Measurements from ENCODE around the gene AGMO.
A peak's percentile ranks its signal among the peaks of the same experiment; 100 is the strongest.

Gene AGMO

DNA sequence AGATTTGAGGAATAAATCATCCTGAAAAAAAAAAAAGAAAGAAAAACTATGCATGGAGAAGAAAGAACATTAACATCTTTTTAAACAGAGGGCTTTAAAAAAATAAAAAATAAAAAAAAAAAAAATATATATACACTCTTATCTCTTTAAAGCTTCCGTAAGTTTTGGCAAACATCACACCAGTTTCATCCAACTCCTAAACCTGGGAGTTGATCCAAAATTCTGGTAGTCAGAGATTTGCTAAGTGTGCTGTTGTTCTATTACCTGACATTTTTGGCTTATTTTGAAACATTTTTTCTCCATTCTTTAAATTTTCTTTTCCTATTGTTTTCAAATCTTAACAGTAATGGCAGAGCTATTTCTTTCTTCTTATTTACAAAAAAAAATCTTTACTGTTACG lies 273.1 kb downstream of the AGMO start:
- Histone ChIP-seq H3K56ac (ENCODE audit: low read length) (no peak overlapping the region), H3K79me2 (ENCODE audit: control insufficient read depth, insufficient read depth, low read length) (no peaks in the 10 kb centered on the region), H2AK5ac (ENCODE audit: low read length) (no peak overlapping the region), H4K5ac (ENCODE audit: low read length) (no peak overlapping the region), H4K8ac (ENCODE audit: low read depth, low read length) (no peak overlapping the region), H3K27ac (ENCODE audit: low read depth, low read length) (no peak overlapping the region), H3K4ac (ENCODE audit: low read depth, low read length) (no peak overlapping the region), H3K4me2 (ENCODE audit: low read length) (no peak overlapping the region), H3K4me1 (ENCODE audit: control insufficient read depth, low read depth, low read length) (no peaks in the 10 kb centered on the region), H3K23ac (ENCODE audit: low read length) (no peak overlapping the region), H2BK120ac (ENCODE audit: low read depth, low read length) (no peak overlapping the region), H2BK5ac (ENCODE audit: low read length) (no peak overlapping the region), H3K79me1 (ENCODE audit: low read length) (no peaks in the 10 kb centered on the region), H3K18ac (ENCODE audit: low read length) (no peak overlapping the region), H3K36me3 (ENCODE audit: control insufficient read depth, insufficient read depth, low read length) (no peaks in the 10 kb centered on the region), H2BK15ac (replicated peaks; ENCODE audit: low read depth) (no peak overlapping the region), H3K4me3 (ENCODE audit: low read length) (no peak overlapping the region), H3K27me3 (ENCODE audit: insufficient read depth, low read length, poor library complexity) (no peaks in the 10 kb centered on the region), H3K9ac (ENCODE audit: low read length) (no peak overlapping the region)
- 100% methylated on average over 1 of the region's 2 CpGs for WGBS (ENCODE audit: extremely low coverage, insufficient coverage, low lambda C conversion rate)
- no peak for DNase-seq

DNA sequence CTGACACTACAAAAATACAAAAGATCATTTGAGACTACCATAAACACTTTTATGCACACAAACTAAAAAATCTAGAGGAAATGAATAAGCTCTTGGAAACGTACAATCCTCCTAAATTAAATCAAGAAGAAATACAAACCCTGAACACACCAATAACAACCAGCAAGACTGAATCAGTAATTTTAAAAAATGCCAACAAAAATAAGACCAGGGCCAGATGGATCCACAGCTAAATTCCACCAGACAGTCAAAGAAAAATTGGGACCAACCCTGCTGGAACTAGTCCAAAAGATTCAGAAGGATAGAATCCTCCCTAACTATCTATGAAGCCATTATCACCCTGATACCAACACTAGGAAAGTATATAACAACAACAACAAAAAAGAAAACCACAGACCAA lies 277.4 kb downstream of the AGMO start:
- Histone ChIP-seq H3K27ac (ENCODE audit: low read depth, low read length) (no peak overlapping the region), H4K8ac (ENCODE audit: low read depth, low read length) (no peak overlapping the region), H3K56ac (ENCODE audit: low read length) (no peak overlapping the region), H3K18ac (ENCODE audit: low read length) (no peak overlapping the region), H3K4ac (ENCODE audit: low read depth, low read length) (no peak overlapping the region), H4K5ac (ENCODE audit: low read length) (no peak overlapping the region), H2AK5ac (ENCODE audit: low read length) (no peak overlapping the region), H3K79me2 (ENCODE audit: control insufficient read depth, insufficient read depth, low read length) (no peaks in the 10 kb centered on the region), H2BK15ac (replicated peaks; ENCODE audit: low read depth) (no peak overlapping the region), H3K4me3 (ENCODE audit: low read length) (no peak overlapping the region), H2BK120ac (ENCODE audit: low read depth, low read length) (no peak overlapping the region), H3K36me3 (ENCODE audit: control insufficient read depth, insufficient read depth, low read length) (no peaks in the 10 kb centered on the region), H3K23ac (ENCODE audit: low read length) (no peak overlapping the region), H3K9ac (ENCODE audit: low read length) (no peak overlapping the region), H2BK5ac (ENCODE audit: low read length) (no peak overlapping the region), H3K4me2 (ENCODE audit: low read length) (no peak overlapping the region), H3K27me3 (ENCODE audit: insufficient read depth, low read length, poor library complexity) (no peaks in the 10 kb centered on the region), H3K4me1 (ENCODE audit: control insufficient read depth, low read depth, low read length) (no peaks in the 10 kb centered on the region), H3K79me1 (ENCODE audit: low read length) (no peaks in the 10 kb centered on the region)
- DNase-seq: no peak
- no CpG with 5 or more reads among the region's 1 CpG for WGBS (ENCODE audit: extremely low coverage, insufficient coverage, low lambda C conversion rate)

DNA sequence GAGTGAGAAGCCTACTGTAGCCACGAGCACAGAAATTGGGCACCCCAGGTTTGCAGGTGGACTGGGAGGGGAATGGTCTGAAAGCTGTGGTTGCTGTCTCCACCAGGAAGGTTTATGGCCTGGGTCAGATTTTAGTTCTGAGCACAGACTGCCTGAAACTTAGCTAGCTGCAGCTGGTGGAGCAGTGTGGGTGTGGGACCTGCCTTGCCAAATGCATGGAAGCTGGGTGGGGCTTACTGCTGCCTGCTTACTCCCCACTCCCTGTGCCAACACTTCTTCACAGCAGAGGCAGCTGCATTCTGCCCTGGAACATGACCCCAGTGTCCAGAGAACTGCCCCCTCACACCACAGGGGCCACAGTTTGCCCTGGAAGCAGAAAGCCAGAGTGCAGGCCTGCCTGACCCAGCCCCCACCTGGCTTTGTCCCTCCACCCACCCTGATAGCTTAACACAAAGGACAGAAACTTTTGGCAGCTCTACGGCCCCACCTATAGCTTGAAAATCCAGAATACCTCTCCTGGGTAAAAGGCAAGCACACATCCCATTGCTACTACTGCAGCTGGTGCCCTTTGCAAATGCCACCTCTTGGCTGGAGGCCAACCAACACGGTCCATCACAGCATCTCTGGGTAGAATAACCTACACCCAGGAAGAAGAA lies 281.6 kb downstream of the AGMO start:
- H2BK5ac ChIP-seq (ENCODE audit: low read length): no peak overlapping the region
- H3K9ac ChIP-seq (ENCODE audit: low read length): no peak overlapping the region
- H3K79me2 ChIP-seq (ENCODE audit: control insufficient read depth, insufficient read depth, low read length): no peaks in the 10 kb centered on the region
- no CpG with 5 or more reads among the region's 3 CpGs for WGBS (ENCODE audit: extremely low coverage, insufficient coverage, low lambda C conversion rate)
- H3K4me3 ChIP-seq (ENCODE audit: low read length): no peak overlapping the region
- H2BK120ac ChIP-seq (ENCODE audit: low read depth, low read length): no peak overlapping the region
- H3K79me1 ChIP-seq (ENCODE audit: low read length): no peaks in the 10 kb centered on the region
- H3K27ac ChIP-seq (ENCODE audit: low read depth, low read length): no peak overlapping the region
- H3K56ac ChIP-seq (ENCODE audit: low read length): peak overlapping the region; percentile 64
- H4K8ac ChIP-seq (ENCODE audit: low read depth, low read length): no peak overlapping the region
- DNase-seq: peak; percentile 27
- no peaks in the 10 kb centered on the region for H3K27me3 ChIP-seq (ENCODE audit: insufficient read depth, low read length, poor library complexity)
- no peak overlapping the region for H3K23ac ChIP-seq (ENCODE audit: low read length)
- H2AK5ac ChIP-seq (ENCODE audit: low read length): no peak overlapping the region
- H3K4me1 ChIP-seq (ENCODE audit: control insufficient read depth, low read depth, low read length): no peaks in the 10 kb centered on the region
- no peak overlapping the region for H4K5ac ChIP-seq (ENCODE audit: low read length)
- no peaks in the 10 kb centered on the region for H3K36me3 ChIP-seq (ENCODE audit: control insufficient read depth, insufficient read depth, low read length)
- no peak overlapping the region for H3K18ac ChIP-seq (ENCODE audit: low read length)
- H2BK15ac ChIP-seq (replicated peaks; ENCODE audit: low read depth): no peak overlapping the region
- no peak overlapping the region for H3K4me2 ChIP-seq (ENCODE audit: low read length)
- H3K4ac ChIP-seq (ENCODE audit: low read depth, low read length): no peak overlapping the region

DNA sequence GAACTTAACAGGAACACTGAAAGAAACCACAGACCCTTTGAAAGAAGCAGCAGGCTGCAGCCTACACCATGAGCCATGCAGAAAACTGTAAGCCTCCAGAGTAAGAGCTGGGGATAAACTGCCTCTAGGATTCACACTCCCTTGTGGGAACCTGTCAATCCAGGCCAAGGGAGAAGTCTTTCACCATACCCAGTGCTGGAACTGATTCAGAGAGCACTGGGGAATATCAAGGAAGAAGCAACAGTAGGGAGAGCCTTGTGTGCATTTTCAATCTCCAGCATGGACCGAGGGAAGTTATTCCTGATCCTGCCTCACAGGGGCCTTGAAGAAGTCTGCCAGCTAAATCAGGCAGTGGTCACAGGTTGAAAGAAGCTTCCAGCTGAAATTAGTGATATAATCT lies 282.2 kb downstream of the AGMO start:
- H3K79me1 ChIP-seq (ENCODE audit: low read length): no peaks in the 10 kb centered on the region
- H3K23ac ChIP-seq (ENCODE audit: low read length): no peak overlapping the region
- no peak for DNase-seq
- no peaks in the 10 kb centered on the region for H3K27me3 ChIP-seq (ENCODE audit: insufficient read depth, low read length, poor library complexity)
- H3K56ac ChIP-seq (ENCODE audit: low read length): no peak overlapping the region
- H2BK120ac ChIP-seq (ENCODE audit: low read depth, low read length): no peak overlapping the region
- H3K4me3 ChIP-seq (ENCODE audit: low read length): no peak overlapping the region
- H3K36me3 ChIP-seq (ENCODE audit: control insufficient read depth, insufficient read depth, low read length): no peaks in the 10 kb centered on the region
- no peak overlapping the region for H2BK15ac ChIP-seq (replicated peaks; ENCODE audit: low read depth)
- H3K9ac ChIP-seq (ENCODE audit: low read length): no peak overlapping the region
- H3K79me2 ChIP-seq (ENCODE audit: control insufficient read depth, insufficient read depth, low read length): no peaks in the 10 kb centered on the region
- no peak overlapping the region for H3K18ac ChIP-seq (ENCODE audit: low read length)
- no peak overlapping the region for H3K4ac ChIP-seq (ENCODE audit: low read depth, low read length)
- H2AK5ac ChIP-seq (ENCODE audit: low read length): no peak overlapping the region
- no peak overlapping the region for H3K4me2 ChIP-seq (ENCODE audit: low read length)
- H3K27ac ChIP-seq (ENCODE audit: low read depth, low read length): no peak overlapping the region
- no peak overlapping the region for H4K5ac ChIP-seq (ENCODE audit: low read length)
- H3K4me1 ChIP-seq (ENCODE audit: control insufficient read depth, low read depth, low read length): no peaks in the 10 kb centered on the region
- no peak overlapping the region for H2BK5ac ChIP-seq (ENCODE audit: low read length)
- no peak overlapping the region for H4K8ac ChIP-seq (ENCODE audit: low read depth, low read length)
- WGBS (ENCODE audit: extremely low coverage, insufficient coverage, low lambda C conversion rate): no CpG with 5 or more reads among the region's 1 CpG

DNA sequence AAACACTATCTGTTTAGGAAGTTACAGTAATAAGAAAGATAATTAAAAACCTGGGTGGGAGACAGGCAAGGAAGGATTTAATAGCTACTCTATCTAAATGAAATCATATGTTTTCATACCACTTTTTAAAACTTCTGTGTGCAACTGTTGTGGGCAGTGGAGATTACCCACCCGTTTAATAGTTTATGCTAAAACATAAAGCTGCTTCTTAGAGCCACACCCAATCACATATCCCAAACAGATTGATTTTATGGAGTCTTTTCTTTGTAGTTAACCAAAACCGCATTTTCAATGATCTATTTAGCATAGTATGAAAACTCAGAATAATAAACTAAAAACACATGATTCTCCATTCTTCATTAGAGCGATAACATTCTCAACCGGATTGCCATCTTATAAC lies 304.1 kb downstream of the AGMO start:
- Histone ChIP-seq H3K27ac (ENCODE audit: low read depth, low read length) (no peak overlapping the region), H3K18ac (ENCODE audit: low read length) (no peak overlapping the region), H3K4me3 (ENCODE audit: low read length) (no peak overlapping the region), H4K5ac (ENCODE audit: low read length) (no peak overlapping the region), H3K9ac (ENCODE audit: low read length) (no peak overlapping the region), H3K79me2 (ENCODE audit: control insufficient read depth, insufficient read depth, low read length) (no peaks in the 10 kb centered on the region), H2BK5ac (ENCODE audit: low read length) (no peak overlapping the region), H3K4me1 (ENCODE audit: control insufficient read depth, low read depth, low read length) (no peaks in the 10 kb centered on the region), H3K79me1 (ENCODE audit: low read length) (no peaks in the 10 kb centered on the region), H2BK120ac (ENCODE audit: low read depth, low read length) (no peak overlapping the region), H2AK5ac (ENCODE audit: low read length) (no peak overlapping the region), H3K23ac (ENCODE audit: low read length) (no peak overlapping the region), H4K8ac (ENCODE audit: low read depth, low read length) (no peak overlapping the region), H3K4me2 (ENCODE audit: low read length) (no peak overlapping the region), H3K4ac (ENCODE audit: low read depth, low read length) (no peak overlapping the region), H3K27me3 (ENCODE audit: insufficient read depth, low read length, poor library complexity) (no peaks in the 10 kb centered on the region), H3K36me3 (ENCODE audit: control insufficient read depth, insufficient read depth, low read length) (no peaks in the 10 kb centered on the region), H3K56ac (ENCODE audit: low read length) (no peak overlapping the region), H2BK15ac (replicated peaks; ENCODE audit: low read depth) (no peak overlapping the region)
- 100% methylated on average over 2 of the region's 4 CpGs for WGBS (ENCODE audit: extremely low coverage, insufficient coverage, low lambda C conversion rate)
- DNase-seq: no peak

DNA sequence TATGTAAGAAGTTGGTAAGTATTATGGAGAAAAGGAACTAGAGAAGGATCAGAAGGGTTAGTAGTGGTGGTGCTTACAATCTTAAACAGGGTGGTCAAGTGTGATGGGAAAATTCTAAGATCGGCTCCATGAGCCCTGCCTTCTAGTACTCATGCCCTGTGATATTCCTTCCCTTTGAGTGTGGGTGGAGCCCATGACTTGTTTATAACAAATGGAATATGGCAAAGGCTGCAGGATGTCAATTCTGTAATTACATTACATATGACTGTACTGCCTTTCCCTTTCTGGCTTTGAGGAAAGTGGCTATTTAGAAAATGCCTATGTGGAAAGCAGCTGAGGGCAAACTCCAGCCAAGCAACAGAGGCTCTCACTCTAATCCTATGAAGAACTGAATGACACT lies 309.6 kb downstream of the AGMO start:
- H2BK15ac ChIP-seq (replicated peaks; ENCODE audit: low read depth): no peak overlapping the region
- H3K9ac ChIP-seq (ENCODE audit: low read length): no peak overlapping the region
- no peak overlapping the region for H3K4me3 ChIP-seq (ENCODE audit: low read length)
- DNase-seq: no peak
- no peaks in the 10 kb centered on the region for H3K4me1 ChIP-seq (ENCODE audit: control insufficient read depth, low read depth, low read length)
- no peak overlapping the region for H4K8ac ChIP-seq (ENCODE audit: low read depth, low read length)
- no peaks in the 10 kb centered on the region for H3K79me2 ChIP-seq (ENCODE audit: control insufficient read depth, insufficient read depth, low read length)
- H3K56ac ChIP-seq (ENCODE audit: low read length): no peak overlapping the region
- H3K4me2 ChIP-seq (ENCODE audit: low read length): no peak overlapping the region
- no peak overlapping the region for H3K18ac ChIP-seq (ENCODE audit: low read length)
- H3K23ac ChIP-seq (ENCODE audit: low read length): no peak overlapping the region
- no peak overlapping the region for H3K4ac ChIP-seq (ENCODE audit: low read depth, low read length)
- H3K79me1 ChIP-seq (ENCODE audit: low read length): no peaks in the 10 kb centered on the region
- H2BK120ac ChIP-seq (ENCODE audit: low read depth, low read length): no peak overlapping the region
- WGBS (ENCODE audit: extremely low coverage, insufficient coverage, low lambda C conversion rate): no CpG with 5 or more reads among the region's 1 CpG
- H2BK5ac ChIP-seq (ENCODE audit: low read length): no peak overlapping the region
- no peaks in the 10 kb centered on the region for H3K27me3 ChIP-seq (ENCODE audit: insufficient read depth, low read length, poor library complexity)
- H2AK5ac ChIP-seq (ENCODE audit: low read length): no peak overlapping the region
- no peak overlapping the region for H3K27ac ChIP-seq (ENCODE audit: low read depth, low read length)
- no peaks in the 10 kb centered on the region for H3K36me3 ChIP-seq (ENCODE audit: control insufficient read depth, insufficient read depth, low read length)
- no peak overlapping the region for H4K5ac ChIP-seq (ENCODE audit: low read length)

All from mesendoderm (in vitro differentiated cells).